Effector CD8-positive, alpha-beta T cell (primary cell): Measurements from ENCODE around the gene USP40.

Experiments
- DNase-seq: peaks from one replicate; lab custom pipeline; 2025; lab: John Stamatoyannopoulos, UW

Gene USP40

DNA sequence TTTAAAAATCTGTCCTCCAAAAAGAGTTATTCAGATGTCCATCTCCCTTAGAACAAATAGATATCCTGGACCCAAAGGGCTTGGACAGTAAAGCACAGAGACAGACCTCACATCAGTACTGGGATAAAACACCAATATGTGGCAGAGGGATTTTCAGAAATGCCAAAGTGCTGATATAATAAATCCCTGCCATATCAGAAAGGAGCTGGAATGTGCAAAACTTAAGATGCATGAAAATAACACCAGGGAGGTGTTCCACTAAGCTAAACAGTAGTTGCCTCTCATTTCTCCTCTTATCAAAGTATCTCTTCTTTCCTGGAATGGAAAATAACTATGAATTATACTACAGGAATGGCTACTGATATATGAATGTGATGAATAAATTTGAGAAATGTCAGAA, 13.2 kb downstream of the USP40 start:
- DNase-seq = no peak

DNA sequence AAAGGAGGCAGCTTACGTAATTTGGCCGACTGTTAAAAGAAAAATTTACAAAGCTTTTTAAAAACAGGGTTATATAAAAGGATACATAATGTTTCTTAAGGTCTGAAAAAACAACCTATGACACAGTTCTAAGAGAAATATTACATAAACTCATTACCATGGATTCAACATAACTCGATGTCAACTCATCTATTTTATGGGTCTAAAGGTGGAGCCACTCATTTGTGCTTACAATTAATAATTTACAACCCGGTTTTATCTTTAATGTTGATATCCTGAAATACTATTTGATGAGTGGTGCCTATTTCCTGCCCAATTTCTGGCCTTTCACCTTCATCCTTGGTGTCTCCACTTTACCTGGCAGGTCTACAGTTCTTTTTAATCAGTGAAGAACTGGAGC, 15.1 kb downstream of the USP40 start:
- DNase-seq = no peak

DNA sequence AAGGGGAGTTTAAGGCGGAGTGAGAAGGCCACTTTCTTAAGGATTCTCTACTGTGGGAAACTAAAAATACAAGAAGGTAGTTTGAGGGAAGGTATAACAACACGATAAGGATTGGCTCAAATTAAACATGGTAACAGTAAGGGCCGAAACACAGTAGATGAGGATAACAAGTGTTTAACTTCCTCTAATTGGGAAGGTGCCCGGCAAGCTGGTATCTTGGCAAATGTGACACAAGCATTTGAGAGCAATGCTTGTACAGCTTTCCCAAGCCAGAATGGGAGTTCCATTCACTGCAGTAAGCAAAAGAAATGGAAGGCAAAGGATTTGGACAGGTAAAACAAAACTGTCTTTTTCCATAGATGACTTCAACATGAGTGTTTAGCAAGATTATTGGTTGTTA, 19.8 kb downstream of the USP40 start:
- no peak for DNase-seq

DNA sequence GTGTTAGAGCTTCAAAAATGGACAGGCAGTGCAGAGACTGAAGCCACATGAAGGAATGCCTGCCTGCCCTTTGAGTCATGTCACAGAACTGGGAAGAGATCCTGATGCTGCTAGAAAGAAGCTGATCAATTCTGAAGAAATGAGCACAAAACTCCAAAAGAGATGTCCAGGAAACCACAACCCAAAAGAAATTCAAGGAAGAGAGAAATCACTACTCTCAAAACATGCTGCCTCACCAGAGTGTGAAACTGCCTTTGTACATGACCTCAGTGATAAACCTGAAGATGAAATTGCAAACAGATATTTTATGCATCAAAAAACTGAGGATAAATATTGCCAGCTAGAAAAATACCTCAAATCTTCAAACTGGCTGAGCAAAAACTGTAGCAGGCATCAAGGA, 20.5 kb downstream of the USP40 start:
- no peak for DNase-seq

DNA sequence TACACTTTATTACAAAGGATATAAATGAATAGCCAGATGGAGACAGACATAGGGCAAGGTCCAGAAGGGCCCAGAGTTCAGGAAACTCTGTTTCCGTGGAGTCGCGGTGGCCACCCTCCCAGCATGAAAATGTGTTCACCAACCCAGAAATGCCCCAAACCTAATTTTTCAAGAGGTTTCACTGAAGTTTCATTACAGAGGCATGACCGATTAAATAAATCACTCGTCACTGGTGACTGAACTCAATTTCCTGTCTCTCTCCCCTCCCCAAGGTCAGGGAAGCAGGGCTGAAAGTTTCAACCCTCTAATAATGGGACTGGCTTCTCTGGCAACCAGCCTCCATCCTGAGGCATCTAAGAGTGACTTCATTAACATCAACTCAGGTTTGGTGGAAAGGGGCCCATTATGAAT, 22.4 kb downstream of the USP40 start:
- DNase-seq = no peak

DNA sequence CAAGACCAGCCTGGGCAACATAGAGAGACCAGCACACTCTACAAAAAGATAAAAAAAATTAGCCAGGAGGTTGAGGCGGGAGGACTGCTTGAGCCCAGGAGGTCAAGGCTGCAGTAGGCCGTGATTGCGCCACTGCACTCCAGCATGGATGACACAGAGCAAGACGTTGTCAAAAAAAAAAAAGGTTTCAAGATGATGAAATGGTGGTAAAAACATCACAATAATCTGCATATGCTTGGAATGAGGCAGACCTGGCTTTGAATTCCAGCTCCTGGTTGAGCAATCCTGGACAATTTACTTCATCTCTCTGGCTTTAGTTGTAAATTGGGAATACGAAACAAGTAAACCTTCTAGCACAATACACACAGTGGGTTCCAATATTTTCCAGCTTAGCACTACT, 24.1 kb downstream of the USP40 start:
- no peak for DNase-seq

DNA sequence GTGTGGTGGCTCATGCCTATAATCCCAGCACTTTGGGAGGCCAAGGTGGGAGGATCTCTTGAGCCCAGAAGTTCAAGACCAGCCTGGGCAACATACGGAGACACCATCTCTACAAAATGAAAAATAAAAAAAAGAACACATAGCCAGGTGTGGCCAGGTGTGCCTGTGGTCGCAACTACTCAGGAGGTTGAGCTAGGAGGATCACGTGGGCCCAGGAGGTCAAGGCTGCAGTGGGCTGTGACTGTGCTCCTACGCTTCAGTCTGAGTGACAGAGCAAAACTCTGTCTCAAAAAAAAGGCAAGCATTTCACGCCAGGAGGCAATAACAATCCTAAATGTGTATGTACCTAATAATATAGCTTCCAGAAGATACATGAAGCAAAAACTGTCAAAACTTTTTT, 27.8 kb downstream of the USP40 start:
- no peak for DNase-seq

DNA sequence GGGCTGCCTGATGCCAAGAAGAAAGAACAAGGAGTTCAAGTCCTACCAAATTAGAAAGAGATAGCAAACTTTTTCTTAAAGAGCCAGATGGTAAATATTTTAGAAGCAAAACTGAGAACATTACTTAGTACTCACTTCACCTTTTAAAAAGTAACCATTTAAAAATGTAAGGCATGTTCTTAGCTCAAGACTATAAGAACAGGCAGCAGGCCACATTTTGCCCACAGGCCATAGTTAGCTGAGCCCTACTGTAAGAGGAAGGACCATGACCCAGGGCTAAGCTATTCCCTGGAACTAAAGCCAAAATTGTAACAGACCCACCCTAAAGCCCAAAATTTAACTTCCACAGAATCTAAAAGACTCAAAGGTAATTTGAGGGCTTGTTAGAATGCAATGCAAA, 31.3 kb downstream of the USP40 start:
- DNase-seq = no peak

DNA sequence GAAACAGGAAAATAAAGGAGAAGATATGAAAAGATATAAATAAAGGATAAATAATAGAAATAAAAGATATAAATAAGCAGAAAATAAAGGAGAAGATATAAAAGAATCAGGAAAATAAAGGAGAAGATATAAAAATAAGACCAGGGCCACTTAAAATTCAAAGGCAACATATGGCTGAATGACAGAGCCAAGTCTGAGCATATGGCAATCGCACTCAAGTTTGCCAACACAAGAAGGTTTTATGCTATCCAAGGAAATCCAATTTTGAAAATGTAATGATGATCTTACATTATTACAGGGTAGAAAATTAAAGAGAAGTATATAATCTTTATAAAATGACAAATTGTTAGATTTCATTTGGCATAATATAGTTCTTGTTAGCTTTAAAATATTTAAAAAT, 33.6 kb downstream of the USP40 start:
- DNase-seq = no peak

DNA sequence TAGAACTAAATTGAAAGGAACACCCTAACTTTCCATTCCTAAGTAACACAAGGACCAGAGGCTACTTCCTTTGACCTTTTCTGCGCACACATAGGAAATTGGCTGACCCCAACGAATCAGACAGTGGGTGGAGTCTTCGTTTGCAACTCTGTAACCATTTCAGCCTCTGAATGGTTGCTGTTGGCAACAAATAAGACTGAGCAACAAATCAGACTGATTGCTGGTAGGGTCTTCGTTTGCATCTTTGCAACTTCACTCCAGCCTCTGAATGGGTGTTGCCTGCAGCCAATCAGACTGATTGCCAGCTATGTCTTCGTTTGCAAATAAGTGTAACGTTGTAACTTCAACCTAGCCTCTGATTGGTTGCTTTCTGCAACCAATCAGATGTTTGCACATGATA, 34.6 kb downstream of the USP40 start:
- DNase-seq = no peak

DNA sequence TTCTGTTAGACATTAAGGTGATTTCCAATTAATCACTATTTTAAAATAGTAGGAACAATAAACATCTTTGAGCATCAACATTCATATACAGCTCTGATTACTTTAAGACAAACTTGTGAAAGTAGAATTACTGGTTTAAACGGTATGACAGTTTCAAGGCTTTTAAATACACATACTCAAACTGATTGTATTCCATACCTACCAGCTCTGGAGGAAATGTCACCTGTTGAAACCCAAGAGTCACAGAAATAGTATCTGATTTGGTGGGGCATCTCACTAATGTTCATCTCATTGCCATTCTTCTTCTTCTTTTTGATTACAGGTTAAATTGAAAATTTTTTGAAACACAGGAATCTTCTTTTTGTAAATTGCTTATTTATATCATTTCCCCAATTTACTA, 36.2 kb downstream of the USP40 start:
- no peak for DNase-seq

DNA sequence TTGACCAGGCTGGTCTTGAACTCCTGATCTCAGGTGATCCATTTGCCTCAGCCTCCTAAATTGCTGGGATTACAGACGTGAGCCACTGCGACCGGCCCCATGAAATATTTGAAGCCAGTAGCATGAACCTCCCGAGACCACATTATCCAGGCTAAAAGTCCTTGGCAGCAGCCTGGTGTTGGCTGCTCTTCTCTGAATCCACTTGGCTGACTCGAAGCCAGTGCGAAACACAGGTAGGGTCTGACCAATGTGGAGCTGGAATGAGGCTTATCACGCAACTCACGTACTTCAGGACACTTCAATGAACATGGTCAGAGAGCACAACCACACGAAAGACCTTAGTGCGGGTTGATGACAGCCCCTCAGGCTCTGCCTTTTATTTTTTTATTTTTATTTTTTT, 38.4 kb downstream of the USP40 start:
- DNase-seq = no peak

DNA sequence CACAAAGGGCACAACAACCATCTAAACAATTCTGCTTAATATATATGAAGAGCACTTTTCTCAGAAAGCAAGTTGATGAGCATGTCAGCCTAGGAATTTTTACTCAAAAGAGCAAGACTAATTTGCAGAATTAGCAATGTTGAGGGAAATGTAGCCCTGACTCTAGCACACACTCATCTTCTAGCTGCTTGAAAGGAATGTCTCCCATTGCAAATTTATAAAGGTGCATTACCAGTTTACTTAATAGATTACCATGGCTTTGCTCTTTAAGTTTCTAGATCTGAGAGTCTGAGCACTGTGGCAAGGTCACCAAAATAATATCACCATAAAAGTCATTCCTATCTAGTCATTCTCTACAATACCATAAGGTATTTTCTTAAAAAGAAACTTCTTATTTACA, 40.8 kb downstream of the USP40 start:
- no peak for DNase-seq

DNA sequence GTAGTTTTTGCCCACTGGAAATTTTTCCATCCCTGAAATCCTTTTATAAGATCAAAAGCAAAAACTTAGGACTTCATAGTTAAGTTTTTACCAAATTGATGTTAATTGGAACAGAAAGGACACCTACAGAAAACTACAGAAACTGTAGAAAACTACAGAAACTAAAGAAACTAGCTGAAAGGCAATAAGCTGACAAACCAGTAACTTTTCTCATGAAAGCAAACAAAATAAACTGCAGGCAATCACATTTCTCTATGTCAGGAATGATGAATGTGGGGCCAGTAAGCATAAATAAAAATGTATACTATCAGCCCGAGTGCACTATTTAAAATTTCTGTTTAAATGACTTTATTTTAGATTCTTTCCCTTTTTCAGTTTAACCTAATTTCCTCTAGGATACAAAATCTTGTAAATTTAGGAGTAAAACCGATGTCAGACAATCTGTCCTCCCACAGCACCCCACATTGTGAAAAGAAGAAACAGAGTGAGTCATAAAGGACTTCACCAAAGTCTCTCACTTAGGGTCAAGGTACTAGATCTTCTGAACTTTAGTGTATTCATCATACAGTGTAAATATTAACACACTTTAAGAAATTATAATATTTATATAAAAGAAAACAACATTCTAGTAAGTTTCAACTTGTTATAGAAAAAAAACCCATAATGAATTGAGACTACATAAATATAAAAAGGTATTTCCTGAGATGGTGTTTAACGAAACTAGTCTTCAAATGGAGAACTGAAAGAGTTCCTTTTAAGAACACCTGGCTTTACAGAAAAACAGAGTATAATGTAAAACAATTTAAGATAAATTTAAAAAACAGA, 46.6 kb downstream of the USP40 start:
- no peak for DNase-seq

DNA sequence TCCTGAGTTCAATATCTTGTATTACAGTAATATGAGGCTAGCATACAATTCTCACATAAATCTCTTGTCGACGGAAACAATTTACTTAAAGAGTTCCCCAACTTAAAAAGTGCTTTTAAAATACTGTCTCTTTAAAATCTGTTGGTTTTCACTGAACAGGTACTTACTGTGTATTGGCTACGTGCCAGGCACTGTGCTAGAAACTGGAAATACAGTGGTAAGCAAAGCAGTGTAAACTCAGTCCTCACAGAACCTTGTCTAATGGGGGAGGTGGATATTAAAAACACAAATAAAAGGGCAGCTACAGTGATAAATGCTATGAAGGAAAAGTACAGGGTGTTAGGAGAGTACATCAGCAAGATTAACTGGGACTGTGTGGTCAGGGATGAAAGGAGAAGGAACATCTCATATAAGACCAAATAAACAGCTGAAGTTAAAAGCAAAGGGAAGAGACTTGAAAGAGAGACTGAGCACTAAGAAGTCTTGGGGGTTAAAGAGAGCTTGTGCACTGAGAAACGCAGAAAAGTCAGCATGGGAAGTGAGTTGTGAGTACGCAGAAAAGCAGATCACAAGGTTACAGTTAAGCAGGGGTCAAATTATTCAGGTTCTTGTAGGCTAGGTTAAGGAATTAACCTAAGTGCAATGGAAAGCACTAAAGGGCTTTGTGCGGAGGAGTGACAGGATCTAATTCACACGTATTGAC, 52.5 kb downstream of the USP40 start:
- DNase-seq = no peak

DNA sequence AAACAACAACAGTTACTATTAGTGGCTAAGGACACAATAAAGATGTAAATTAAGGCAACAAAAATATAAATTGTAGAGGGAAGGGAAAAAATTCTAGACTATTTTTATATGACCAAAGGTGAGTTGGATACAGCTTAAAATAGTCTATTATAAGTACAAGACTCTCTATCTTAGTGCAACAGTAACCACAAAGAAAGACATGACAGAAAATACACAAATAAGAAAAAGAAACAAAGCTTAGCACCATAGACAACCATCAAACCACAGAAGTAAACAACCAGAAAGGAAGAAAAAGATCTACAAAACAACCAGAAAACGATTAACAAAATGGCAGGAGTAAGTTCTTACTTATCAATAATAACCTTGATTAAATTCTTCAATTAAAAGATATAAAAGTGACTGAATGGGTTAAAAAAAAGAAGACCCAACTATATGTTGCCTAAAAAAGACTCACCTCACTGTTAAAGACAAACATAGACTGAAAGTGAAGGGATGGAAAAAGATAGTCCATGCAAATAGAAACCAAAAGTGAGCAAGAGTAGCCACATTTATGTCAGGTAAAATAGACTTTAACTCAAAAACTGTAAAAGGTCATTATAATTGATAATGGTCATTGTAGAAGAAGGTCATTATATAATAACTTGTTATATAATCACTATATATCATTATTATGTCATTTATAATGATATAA, 62.5 kb downstream of the USP40 start:
- no peak for DNase-seq

DNA sequence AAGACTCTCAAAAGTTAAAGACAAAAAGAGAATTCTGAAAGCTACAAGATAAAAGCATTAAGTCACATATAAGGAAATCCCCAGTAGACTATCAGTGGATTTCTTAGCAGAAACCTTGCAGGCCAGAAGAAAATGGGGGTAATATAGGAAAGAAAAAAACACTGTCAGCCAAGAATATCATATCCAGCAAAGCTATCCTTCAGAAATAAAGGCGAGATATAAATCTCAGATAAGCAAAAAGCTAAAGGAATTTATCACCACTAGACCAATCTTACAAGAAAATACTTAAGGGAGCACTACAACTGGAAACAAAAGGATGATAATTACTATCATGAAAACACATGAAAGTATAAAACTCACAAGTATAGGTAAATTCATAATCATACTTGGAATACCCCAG, 63.1 kb downstream of the USP40 start:
- DNase-seq = no peak

DNA sequence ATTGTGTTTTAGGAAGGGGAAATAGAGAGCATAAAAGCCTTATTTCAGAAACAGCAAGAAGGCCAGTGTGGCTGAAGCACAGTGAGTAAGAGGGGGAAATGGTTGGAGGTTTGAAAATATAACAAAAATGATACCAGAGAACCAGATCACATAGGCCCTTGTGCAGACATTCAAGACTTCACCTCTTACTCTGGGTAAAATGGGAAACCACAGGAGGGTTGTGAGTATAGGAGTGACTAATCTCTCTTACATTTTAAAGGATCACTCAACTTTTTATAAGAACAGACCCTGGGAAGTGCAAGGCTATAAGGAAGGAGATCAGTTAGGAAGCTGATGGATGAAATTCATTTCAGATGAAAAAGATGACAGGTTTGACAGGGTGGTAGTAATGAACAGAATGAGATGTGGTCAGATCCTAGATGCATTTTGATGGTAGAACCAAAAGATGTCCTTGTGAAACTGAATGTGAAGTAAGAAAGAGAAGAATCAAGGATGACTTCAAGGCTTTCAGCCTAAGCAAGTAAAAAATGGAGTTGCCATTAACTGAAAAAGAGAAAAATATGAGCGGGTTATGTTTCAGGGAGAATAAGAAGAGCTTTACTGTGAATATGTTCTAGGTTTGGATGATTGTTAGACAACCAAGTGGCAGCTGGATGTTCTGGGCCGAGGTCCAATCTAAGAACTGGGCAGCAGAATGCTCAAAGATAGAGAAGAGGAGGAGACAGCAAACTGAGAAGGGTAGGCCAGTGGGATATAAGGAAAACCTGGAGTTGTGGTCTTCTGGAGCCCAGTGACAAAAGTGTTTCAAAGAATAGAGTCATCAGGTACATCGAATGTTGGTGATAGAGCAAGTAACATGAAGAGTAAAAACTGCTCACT, 65.1 kb downstream of the USP40 start:
- DNase-seq = no peak

DNA sequence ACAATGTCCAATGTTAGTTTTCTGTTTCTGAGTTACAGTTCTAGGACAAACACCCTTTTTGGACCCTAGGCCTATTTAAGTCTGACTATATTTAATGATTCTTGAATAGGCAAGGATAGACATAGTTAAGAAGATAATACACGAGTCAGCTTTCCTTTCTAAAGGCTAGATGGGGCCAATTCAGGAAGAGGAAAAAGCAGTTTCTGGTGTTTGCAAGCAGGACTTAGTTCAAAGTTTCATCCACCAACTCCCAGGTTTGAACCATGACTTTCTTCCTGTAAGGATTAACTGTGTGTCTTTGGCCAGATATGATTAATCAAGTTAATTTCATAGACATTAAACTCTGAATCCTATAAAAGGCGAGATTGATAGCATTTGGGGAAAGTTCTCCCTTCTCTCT, 66.7 kb downstream of the USP40 start:
- no peak for DNase-seq

DNA sequence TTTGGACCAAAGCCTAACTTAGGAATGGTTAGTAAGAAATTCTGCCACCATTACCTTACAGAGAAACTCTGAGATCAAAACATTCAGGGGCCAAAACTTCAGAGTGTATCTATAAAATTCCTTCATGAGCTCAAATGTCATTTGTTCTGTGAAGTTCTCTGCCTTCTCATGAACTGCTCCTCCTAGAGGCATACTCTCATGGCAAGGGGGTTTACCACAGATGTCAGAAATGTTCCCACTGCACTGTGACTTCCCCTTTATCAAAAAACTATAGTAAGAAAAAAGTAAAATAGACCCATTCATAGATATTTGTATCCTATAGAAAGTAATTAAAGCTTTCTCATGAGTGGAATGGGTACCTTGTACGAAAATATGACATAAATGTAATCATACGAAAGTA, 68.5 kb downstream of the USP40 start:
- no peak for DNase-seq

DNA sequence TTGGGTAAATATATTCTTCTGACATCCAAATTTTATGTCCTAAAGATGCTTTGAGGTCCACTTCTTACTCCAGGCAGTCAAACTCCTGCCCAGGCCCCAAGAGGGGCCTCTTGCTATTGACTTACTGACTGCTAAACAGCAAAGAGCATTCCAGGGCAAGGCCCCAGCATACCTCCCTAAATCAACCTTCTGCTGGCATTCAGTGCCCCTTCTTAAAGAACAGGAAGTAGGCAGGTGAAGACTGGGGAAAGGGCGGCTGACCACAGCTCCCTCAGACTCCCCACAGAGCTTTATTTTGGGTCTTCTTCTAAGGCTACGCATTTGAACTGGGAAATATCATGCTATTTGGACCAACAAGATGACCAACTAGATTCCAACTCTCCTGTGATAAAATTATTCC, 68.9 kb downstream of the USP40 start:
- DNase-seq = no peak
